Activated CD4-positive, alpha-beta T cell treated with anti-CD3 and anti-CD28 coated beads, Interleukin-10, Interleukin-2, amounts not matched to agents 100 ng/mL and 50 ng/mL, durations not matched to agents 16 hours and 8 hours (primary cell): ENCODE results near the gene TFAP2C.
"Not testable (repeated sequence)": the region's sequence is repeated elsewhere in the genome, so short reads cannot be mapped to it uniquely, and the experiment has no call there.

Experiments used
- DNase-seq: peaks from one replicate; pipeline ENCODE4 v3.0.0-alpha.2; 2020

Gene TFAP2C

GRCh38 chr20:56617489-56617888 is 11.6 kb upstream of the TFAP2C start:
- no peak for DNase-seq

GRCh38 chr20:56621730-56622129 is 7.4 kb upstream of the TFAP2C start:
- no peak for DNase-seq

DNA sequence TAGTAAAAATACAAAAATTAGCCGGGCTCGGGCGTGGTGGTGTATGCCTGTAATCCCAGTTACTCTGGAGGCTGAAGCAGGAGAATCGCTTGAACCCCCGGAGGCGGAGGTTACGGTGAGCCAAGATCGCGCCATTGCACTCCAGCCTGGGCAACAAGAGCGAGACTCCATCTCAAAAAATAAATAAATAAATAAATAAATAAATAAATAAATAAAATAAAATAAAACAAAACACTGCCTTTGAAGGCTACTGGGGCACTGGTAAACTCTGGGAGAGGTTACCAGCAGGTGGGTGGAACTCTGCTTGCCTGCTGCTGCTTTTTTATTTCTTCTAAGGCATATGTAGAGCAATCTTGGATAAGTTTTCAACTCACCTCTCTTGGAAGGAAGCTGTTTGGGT is 5.2 kb upstream of the TFAP2C start:
- DNase-seq, result not testable (repeated sequence)

GRCh38 chr20:56624786-56625681 is 4.1 kb upstream of the TFAP2C start:
- DNase-seq, result no peak

GRCh38 chr20:56625837-56626236 is 3.3 kb upstream of the TFAP2C start:
- DNase-seq, result no peak

DNA sequence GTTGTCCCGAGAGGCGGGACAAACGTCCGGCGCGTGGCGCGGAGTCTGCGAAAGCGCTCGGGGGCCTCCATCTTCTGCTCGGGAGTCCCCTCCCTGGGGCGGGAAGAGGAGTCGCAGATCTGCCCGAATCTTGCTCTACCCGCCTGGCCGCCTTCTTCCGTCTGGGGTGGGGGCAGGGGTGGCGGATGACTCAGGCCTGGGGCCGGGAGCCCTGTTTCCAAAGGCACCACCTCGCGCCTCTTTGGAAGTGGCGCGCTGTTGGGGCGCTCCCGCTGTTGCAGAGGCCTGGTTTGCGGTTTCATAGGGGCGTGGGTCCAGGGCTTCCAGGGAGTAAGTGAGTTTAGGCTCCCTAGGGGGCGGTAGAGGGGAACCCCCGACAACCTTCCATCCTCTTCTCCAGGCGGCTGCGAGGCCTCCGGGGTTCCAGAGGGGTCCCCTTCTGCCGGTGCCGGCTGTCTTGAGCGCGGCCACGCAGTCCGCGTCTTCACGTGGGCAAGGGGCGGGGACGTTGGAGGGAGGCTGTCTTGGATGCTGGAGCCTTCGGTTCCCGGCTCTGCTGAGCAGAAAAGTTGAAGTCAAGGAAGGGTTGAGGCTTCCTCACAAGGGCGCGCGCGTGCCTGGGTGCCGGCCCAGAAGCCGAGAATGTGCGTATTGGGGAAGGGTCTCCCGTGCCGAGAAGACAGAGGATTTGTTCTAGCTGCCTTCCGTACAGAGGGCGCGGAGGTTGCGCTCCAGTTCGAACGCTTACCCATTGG is 2.6 kb upstream of the TFAP2C start:
- peak; percentile 26 for DNase-seq

DNA sequence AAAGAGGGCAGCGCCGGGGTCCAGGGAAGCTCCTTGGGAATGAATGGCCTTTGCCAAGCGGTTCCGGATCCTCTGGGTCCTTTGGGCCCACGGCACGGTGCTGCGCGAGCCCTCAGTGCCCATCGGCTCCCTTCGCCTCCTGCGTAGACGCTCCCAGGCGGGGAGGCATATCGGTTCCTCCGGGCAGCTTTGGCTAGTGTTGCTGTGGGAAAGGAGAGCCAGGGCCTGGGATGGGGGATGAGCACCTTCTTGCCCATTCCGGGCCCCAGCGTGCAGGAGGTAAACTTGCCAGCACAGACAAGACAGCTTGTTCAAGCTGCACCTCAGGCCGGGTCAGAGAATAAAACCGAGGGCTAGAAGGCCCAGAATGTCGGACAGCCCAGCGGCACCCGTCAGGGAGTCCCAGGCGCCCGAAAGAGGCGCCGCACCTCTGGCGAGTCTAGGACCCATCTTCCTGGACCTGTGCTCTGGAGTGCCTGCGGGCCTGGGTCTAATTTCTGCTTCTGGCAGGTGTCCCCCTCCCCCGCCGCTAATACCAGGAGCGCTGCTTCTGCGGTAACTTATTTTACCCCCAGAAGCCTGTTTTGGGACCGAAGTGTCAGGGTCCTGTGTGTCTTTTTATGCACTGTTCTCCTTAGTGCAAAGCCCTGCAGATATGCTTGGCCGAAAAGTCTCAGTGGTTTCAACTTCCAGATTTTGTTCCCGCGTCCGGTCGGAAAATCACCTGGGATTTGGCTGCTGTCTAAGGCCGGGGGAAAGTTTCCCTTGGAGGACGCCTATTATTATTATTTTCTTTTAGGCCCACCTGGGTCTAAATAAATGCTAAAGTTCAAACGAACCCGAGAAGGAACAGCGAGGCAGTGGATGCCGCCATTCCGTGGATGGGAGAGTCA is 1.7 kb upstream of the TFAP2C start:
- DNase-seq, result no peak

- no peak for DNase-seq
These were observed 862 bp upstream of the TFAP2C start for GRCh38 chr20:56628015-56628872.

GRCh38 chr20:56629464-56630085 is 469 bp downstream of the TFAP2C start:
- no peak for DNase-seq

GRCh38 chr20:56630086-56630493 is 984 bp downstream of the TFAP2C start:
- peak; percentile 31 for DNase-seq

DNA sequence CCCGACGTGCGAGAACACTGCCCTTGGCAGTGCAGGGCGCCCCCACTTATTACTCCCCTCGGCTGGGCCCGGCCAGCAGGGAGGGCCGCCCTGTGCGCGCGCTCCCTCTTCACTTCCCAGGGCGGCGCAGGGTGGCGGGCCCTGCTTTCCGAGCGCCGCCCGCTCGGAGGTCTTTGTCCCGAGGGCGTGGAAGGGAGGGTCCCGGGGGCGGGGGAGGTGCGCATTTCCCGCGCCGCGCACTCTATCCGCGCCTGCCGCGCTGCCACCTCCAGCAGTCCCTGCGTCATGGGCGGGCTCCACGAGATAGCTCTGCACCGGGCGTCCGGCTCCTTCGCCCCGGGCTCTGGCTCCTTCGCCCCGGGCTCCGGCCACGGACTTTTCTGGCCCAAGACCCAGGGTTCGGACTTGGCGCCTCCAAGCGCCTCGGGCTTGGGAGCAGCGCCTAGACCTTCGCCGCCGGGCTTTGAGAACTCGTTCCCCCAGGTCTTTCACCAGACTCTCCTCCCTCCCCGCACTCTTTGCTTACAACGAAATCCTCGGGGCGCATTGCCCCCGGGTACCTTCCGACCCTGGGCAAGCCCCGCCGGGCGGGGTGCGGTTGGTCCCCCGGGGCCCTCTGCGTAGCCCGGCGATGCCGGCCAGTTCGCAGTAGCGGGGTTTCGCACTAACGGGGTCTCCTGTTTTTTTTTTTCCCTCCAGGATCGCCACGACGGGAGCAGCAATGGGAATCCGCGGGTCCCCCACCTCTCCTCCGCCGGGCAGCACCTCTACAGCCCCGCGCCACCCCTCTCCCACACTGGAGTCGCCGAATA is 1.6 kb downstream of the TFAP2C start:
- DNase-seq, result no peak

DNA sequence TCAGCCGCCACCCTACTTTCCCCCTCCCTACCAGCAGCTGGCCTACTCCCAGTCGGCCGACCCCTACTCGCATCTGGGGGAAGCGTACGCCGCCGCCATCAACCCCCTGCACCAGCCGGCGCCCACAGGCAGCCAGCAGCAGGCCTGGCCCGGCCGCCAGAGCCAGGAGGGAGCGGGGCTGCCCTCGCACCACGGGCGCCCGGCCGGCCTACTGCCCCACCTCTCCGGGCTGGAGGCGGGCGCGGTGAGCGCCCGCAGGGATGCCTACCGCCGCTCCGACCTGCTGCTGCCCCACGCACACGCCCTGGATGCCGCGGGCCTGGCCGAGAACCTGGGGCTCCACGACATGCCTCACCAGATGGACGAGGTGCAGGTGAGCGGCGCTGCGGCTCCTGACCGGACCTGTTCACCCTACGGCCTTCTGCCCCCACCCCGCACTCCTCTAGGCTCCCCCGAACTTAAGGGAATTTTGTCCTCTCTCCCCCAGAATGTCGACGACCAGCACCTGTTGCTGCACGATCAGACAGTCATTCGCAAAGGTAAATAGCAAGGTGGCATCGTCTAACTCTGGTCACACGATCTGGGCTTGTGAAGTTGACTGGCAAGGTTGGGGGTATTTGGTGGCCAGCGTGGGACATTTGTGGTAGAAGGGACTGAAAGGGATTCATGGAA is 2.3 kb downstream of the TFAP2C start:
- no peak for DNase-seq

GRCh38 chr20:56631990-56632327 is 2.9 kb downstream of the TFAP2C start:
- no peak for DNase-seq

- no peak for DNase-seq
These were observed 5.2 kb downstream of the TFAP2C start for GRCh38 chr20:56634307-56634706.

DNA sequence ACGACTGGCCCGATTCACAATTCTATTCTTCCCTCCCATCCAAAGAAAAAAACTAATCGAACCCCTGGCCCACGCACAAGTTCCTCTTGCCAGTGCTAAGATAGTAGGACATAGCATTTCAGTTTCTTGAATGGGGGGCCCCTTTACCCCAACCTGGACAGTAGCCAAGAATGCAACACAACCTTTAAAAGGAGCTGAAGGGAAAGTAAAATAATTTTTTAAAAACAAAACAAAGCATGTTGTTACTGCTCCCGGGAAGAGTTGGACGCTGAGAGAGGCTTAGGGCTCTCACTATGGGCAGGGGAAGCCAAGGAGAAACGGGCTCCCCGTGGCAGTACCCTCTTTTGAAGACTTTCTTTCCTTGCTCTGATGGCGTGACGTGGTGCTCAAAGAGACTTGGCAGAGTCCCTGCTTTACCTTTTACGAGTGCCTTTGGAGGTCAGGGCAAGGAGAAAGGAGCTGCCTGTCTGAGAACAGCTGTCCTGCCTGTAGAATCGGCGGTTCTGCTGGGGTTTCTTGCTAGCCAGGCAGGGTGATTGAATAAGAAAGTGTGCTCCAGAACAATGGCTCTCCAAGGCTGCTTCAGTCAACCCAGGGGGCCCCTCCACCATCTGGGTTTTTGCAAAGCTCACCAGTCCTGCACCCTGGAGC is 5.8 kb downstream of the TFAP2C start:
- DNase-seq, result no peak

DNA sequence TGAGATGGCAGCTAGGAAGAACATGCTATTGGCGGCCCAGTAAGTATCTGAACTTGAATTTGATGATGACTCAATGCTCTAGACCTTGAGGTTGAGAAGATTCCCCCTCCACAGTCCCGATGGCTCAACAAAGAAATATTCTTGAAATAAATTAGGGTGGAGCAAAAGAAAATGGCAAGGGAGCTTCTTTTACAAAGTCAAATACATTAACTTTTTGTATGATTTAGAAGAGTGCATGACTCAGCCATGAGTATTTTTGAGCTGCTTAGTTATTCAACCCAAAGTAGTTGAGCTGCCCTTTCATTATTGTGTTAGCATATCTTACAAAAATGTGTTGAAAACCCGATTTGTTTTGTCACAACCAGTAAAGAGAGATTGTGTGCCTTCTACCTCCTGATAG is 7.6 kb downstream of the TFAP2C start:
- DNase-seq, result no peak

DNA sequence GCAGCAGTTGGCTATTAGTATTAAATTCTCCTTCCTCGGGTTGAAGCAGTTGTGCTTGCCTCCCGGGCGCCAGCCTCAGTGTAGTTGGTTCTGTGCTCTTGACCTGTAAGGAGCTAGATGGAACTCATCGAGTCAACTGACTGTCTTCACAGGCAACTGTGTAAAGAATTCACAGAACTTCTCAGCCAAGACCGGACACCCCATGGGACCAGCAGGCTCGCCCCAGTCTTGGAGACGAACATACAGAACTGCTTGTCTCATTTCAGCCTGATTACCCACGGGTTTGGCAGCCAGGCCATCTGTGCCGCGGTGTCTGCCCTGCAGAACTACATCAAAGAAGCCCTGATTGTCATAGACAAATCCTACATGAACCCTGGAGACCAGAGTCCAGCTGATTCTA is 8.5 kb downstream of the TFAP2C start:
- no peak for DNase-seq

DNA sequence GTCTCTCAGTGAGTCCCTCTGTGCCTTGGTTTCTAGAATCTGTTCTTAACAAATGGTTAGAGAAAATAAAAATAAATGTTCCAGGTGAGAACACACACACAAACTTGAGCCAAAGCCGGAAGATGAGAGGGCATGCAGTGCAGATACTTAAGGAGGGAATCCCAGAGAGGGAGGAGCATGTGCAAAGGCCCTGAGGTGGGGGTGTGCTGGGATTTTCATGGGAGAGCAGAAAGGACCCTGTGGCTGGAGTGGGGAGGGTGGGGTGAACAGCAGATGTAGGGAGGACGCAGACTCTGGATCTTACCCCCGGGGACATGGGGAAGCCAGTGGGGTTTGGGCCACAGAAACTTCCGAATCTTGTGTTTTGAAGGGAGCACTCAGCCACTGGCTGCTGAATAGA is 17.5 kb downstream of the TFAP2C start:
- DNase-seq, result no peak

DNA sequence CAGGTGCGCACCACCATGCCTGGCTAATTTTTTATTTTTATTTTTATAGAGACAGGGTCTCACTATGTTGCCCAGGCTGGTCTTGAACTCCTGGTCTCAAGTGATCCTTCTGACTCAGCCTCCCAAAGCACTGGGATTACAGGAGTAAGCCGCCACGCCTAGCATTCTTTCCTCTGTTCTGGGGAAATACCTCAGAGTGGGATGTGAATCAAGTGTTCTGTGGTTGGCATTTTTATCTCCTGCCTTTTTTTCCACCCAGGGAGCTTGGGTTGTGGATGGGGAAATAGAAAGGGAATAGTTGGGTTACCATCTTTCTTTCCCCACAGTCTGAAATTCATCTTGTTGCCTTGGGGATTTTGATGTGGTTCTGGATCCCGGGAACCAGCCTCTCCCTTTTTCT is 24.1 kb downstream of the TFAP2C start:
- no peak for DNase-seq

DNA sequence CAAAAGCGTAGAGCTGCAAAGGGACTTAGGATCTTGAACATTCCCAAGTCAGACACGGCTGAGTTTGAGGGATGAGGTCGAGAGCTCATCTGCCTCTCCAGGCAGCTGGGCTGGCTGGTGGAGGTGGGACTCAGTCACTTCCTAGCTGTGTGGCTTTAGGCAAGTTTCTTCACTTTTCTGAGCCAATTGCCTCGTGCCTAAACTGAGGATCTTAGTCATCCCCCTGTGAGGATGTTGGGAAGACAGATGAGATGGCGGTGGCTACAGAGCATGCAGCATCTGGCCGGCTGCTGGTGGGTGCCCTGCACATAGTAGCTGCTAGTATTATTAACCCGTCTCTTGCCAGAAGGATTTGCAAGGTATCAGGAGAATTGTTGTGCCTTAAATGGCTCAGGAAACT is 27.5 kb downstream of the TFAP2C start:
- no peak for DNase-seq
